ENCODE data around the gene MBD3L1. TPM values are rescaled to one million over a fixed set of nuclear protein-coding genes. Genes with fewer than 3 reads are reported as not detected.

Gene MBD3L1
- total and polyA plus RNA-seq, 7 donors, result not detected

- intact Hi-C loops (cut with DNase I), result no loop called here
- no peak overlapping the region for H3K27ac ChIP-seq
- no peak for DNase-seq
Observed at GRCh38 chr19:8881512-8881911, 49.3 kb downstream of the MBD3L1 start.

GRCh38 chr19:8884416-8884815, 52.2 kb downstream of the MBD3L1 start:
- H3K27me3 ChIP-seq, result no peaks in the 10 kb centered on the region
- H3K36me3 ChIP-seq, result no peaks in the 10 kb centered on the region
- no peaks in the 10 kb centered on the region for H3K4me1 ChIP-seq
- no peak for DNase-seq
- H3K4me3 ChIP-seq, result no peak overlapping the region
- peaks cover 0 to 3% (median 0%) of the 10 kb centered on the region in 4 donors for H3K9me3 ChIP-seq
- TF ChIP-seq CTCF (IDR thresholded peaks at IDR 0.05) (no peak), EP300 (IDR thresholded peaks at IDR 0.05) (no peak), POLR2A (IDR thresholded peaks at IDR 0.05) (no peak), POLR2AphosphoS5 (IDR thresholded peaks at IDR 0.05) (no peak)
- intact Hi-C loops (cut with DNase I), result no loop called here
- no peak overlapping the region for H3K27ac ChIP-seq

More at GRCh38 chr19:8881512-8881911, 49.3 kb downstream of the MBD3L1 start:
- no peaks in the 10 kb centered on the region for H3K4me1 ChIP-seq
- no peaks in the 10 kb centered on the region for H3K27me3 ChIP-seq
- no peak overlapping the region for H3K4me3 ChIP-seq
- H3K36me3 ChIP-seq, result no peaks in the 10 kb centered on the region
- peaks cover 0 to 3% (median 0%) of the 10 kb centered on the region in 4 donors for H3K9me3 ChIP-seq
- TF ChIP-seq POLR2A (IDR thresholded peaks at IDR 0.05) (no peak), EP300 (IDR thresholded peaks at IDR 0.05) (no peak), CTCF (IDR thresholded peaks at IDR 0.05) (no peak), POLR2AphosphoS5 (IDR thresholded peaks at IDR 0.05) (no peak)

GRCh38 chr19:8887364-8887763, 55.2 kb downstream of the MBD3L1 start:
- no peak overlapping the region for H3K4me3 ChIP-seq
- H3K27me3 ChIP-seq, result no peaks in the 10 kb centered on the region
- no peaks in the 10 kb centered on the region for H3K36me3 ChIP-seq
- no peak overlapping the region for H3K27ac ChIP-seq
- no peaks in the 10 kb centered on the region for H3K9me3 ChIP-seq
- WGBS, 2 donors, result 75% methylated on average over 2 of the region's 2 CpGs
- intact Hi-C loops (cut with DNase I), result no loop called here
- H3K4me1 ChIP-seq, result no peaks in the 10 kb centered on the region
- DNase-seq, result no peak
- TF ChIP-seq EP300 (IDR thresholded peaks at IDR 0.05), result no peak
- TF ChIP-seq POLR2AphosphoS5 (IDR thresholded peaks at IDR 0.05), result no peak
- TF ChIP-seq POLR2A (IDR thresholded peaks at IDR 0.05), result no peak
- no peak for TF ChIP-seq CTCF (IDR thresholded peaks at IDR 0.05)

GRCh38 chr19:8890260-8890659, 58.1 kb downstream of the MBD3L1 start:
- DNase-seq, result no peak
- Histone ChIP-seq H3K9me3 (no peaks in the 10 kb centered on the region), H3K27me3 (peaks cover 0 to 2% (median 0%) of the 10 kb centered on the region in 3 donors), H3K4me1 (no peaks in the 10 kb centered on the region), H3K27ac (no peak overlapping the region), H3K4me3 (no peak overlapping the region), H3K36me3 (no peaks in the 10 kb centered on the region)
- no peak for TF ChIP-seq CTCF (IDR thresholded peaks at IDR 0.05)
- TF ChIP-seq POLR2AphosphoS5 (IDR thresholded peaks at IDR 0.05), result no peak
- TF ChIP-seq EP300 (IDR thresholded peaks at IDR 0.05), result no peak
- TF ChIP-seq POLR2A (IDR thresholded peaks at IDR 0.05), result no peak
- intact Hi-C loops (cut with DNase I), result no loop called here

Other genes starting within 250 kb of the MBD3L1 start
- gene ADAMTS10, start 221.7 kb upstream of the MBD3L1 start, total RNA-seq, result 10 to 100 TPM; 20.3 to 90.6 (median 27.2) TPM
- 10 to 100 TPM in 1 of 3 donors, 1 to 10 TPM in 1, not detected in 1; 1.2 to 13.7 TPM for gene ADAMTS10, start 221.7 kb upstream of the MBD3L1 start, polyA plus RNA-seq
- not detected for gene NFILZ, start 201.7 kb upstream of the MBD3L1 start, total RNA-seq
- not detected for gene NFILZ, start 201.7 kb upstream of the MBD3L1 start, polyA plus RNA-seq
- gene ACTL9, start 133.6 kb upstream of the MBD3L1 start, total RNA-seq, result not detected
- gene ACTL9, start 133.6 kb upstream of the MBD3L1 start, polyA plus RNA-seq, result not detected
- not detected for gene OR2Z1, start 110.7 kb upstream of the MBD3L1 start, total RNA-seq
- not detected for gene OR2Z1, start 110.7 kb upstream of the MBD3L1 start, polyA plus RNA-seq
- gene ZNF558, start 73 bp upstream of the MBD3L1 start, total RNA-seq, result 10 to 100 TPM; 23.2 to 55.1 (median 36.6) TPM
- 10 to 100 TPM in 1 of 3 donors, 1 to 10 TPM in 2; 2.1 to 12.9 (median 2.4) TPM for gene ZNF558, start 73 bp upstream of the MBD3L1 start, polyA plus RNA-seq
- gene MUC16, start 178.0 kb downstream of the MBD3L1 start, total RNA-seq, result under 1 TPM in 1 of 4 donors, not detected in 3; under 0.01 TPM
- gene MUC16, start 178.0 kb downstream of the MBD3L1 start, polyA plus RNA-seq, result under 1 TPM in 1 of 3 donors, not detected in 2; under 0.01 TPM

Measured in sigmoid colon (tissue), 7 donors.